DMS 273 (cell line): ENCODE results near the gene TMEM44.
"Not testable (repeated sequence)": the region's sequence is repeated elsewhere in the genome, so short reads cannot be mapped to it uniquely, and the experiment has no call there.

Source experiments
- DNase-seq: peaks from one replicate; lab custom pipeline; 2025; ENCODE audit not compliant: unreplicated experiment; lab: John Stamatoyannopoulos, UW

The TMEM44 gene

DNA sequence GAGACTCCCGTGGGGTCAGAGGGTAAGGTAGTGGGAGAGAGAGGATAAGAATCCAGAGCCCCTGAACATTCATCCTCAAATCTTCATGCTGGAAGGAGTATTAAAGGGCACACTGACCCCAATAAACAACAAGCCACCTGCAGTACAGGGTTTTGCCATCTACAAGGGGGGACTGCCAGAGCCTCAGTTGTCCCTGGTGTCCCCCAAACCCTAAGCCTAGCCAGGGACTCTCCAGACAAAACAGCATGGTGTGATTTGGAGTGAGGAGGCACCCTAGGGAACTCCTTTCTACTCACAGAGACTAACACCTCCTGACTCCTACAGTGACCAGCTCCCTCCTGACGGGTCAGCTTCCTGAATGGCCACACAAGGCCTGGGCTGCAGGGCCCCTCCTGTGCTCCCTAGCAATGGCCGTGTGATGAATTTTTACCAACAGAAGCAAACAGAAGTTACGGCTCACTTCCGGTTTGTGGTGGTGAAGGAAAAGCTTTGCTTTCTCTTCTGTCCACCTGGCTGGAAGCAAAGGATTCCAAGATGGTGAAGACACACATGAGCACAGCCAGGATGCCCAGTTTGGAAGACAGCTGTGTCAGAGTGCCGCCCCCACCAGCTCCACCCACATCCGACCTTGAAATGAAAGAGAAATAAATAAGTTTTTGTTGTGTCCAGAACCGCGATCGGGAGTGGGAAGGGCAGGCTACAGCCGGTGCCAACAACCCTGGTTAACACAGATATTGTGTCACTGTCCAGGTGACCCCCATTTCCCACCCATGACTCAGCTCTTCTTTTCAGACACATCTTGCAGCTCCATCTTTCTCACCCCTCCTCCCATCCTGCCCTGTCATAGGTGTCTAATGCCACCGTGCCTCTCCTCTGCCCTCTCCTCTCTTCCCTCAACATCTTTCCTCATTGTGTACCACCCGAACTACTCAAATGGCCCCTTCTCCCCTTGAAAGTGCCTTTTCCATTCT lies 76.8 kb downstream of the TMEM44 start:
- no peak for DNase-seq

GRCh38 chr3:194555175-194556062 lies 77.8 kb downstream of the TMEM44 start:
- DNase-seq = no peak

DNA sequence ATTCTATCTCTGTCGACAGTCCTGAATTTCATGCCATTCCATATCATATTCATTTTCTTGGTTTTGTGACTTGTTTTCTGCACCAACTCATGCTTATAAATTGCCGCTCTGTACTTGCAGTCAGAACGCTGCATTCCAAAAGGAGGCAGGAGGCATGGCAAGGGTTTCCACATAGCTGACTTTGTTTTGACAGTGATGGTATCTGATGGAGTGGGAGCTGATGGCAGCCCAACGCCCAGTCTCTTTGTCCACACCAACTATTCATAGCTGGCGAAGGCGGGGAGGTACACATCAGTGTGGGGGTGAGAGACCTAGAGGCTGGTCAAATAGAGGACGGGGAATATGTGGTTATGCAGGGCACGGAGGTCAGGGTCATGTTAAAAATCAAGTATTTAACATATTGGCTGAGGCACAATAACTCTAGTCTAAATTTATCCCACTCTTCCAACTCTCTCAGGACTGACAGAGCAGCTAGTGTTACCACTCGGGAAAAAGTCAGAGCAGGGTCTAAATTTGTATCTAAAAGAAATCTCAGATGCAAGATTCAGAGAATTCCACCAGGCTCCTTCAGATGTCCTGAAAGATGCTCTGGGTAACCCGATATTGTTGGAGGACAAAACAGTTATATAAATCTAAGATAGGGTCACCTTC lies 78.6 kb downstream of the TMEM44 start:
- DNase-seq = no peak

GRCh38 chr3:194552327-194552949 lies 80.8 kb downstream of the TMEM44 start:
- no peak for DNase-seq

DNA sequence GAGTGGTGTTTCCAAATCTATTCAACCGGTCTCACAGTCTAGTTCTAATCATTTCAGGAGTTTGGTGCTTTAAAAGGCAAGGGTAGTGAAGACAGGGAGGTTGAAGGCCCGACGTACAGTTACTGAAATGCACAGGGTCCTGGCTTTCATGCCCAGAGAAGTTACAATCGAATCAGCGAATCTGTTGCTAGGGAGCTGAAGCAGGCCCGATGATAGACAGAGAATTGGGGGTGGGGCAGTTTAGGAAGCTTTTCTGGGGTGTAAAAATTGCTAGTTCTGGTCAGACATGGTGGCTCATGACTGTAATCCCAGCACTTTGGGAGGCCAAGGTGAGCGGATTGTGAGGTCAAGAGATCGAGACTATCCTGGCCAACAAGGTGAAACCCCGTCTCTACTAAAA lies 83.4 kb downstream of the TMEM44 start:
- DNase-seq = no peak

DNA sequence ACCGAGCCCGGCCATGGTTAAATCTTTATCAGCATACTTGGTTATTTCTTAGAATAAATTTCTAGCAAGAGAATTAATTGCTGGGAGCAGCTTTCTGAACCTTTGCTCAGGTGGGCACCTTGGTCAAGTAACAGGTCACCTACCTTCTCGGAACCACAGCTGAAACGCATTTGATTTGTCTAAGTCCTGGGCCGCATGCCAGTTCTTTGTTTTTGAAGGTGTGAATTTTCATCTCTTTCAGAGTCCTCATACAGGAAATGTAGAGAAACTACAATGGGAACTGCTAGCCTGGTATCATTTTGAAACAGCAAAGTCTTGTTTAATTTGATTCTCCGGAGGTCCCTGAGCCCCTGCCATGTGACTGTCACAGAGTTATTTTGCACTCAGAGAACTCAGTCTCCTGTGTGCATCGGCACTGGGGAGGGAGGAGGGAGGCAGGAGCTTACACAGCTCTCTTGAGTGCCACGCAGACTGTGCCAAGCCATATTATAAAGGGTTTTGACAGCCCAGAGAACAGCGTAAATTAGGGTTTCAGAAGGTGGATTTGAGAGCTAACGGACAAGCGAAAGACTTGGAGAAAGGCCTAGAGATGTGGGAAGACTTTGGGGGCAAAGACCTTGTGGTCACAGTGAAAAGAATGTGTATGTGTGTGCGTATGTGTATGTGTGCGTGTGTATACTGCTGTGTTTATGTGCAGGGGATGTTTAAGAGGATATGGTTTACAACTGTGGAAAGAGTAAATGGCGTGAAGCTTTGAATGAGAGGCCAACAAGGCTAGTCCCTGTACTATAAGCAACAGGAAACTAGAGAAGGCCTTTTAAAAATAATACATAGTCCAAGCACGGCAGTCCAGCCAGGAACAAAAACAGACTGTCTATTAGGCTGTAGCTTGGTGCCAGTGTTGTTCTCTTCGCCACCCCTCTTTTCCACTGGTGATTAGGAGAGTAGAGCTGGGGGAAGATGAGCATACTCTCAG lies 84.6 kb downstream of the TMEM44 start:
- no peak for DNase-seq

DNA sequence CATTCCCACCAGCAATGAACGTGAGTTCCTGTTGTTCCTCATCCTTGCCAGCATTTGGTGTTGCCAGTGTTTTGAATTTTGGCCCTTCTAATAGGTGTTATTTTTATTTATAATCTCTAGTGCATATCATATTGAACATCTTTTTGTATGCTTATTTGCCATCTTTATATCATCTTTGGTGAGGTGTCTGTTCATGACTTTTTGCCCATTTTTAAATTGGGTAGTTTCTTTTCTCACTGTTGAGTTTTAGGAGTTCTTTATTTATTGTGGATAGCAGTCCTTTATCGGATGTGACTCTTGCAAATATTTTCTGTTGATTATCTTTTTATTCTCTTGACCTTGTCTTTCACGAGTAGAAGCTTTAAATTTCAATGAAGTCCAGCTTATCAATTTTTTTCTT lies 86.2 kb downstream of the TMEM44 start:
- no peak for DNase-seq

- DNase-seq = not testable (repeated sequence)
Observed at GRCh38 chr3:194545538-194545937, 87.7 kb downstream of the TMEM44 start.

DNA sequence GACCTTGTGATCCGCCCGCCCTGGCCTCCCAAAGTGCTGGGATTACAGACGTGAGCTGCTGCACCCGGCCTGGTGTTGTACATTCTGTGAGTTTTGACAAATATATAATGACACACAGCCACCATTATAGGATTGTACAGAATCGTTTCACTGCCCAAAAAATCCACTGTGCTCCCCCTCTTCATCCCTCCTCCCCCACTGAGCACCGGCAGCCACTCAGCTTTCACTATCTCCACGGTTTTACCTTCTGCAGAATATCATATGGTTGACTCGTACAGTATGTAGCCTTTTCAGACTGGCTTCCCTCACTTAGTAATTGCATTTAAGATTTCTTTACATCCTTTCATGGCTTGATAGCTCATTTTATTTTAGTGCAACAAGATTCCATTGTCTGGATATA lies 89.7 kb downstream of the TMEM44 start:
- DNase-seq = no peak

GRCh38 chr3:194541483-194541882 lies 91.7 kb downstream of the TMEM44 start:
- DNase-seq = no peak

DNA sequence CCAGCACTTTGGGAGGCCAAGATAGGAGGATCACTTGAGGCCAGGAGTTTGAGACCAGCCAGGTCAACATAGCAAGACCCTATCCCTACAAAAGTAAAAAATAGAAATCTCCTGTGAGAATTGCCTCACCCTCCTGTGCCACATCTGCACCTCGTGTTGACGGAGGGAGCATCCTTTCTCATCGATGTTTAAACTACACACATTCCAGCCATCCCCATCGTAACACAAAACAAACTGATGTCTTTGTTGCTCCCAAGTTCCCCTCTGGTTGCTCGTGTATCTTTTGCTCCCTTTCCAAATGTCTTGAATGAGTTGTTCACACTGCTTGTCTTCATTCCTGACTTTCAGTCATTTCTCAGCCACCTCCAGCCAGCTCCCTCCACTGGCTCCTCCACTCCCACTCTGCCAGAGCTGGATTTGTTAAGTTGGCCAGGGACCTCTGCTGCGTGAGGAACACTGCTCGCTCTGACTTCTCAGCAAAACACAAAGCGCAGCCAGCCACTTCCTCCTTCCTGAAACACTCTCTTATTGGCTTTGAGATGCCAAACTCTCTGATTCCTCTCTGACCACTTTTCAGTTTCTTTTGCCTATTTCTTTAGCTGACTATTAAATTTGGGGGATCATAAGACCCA lies 92.8 kb downstream of the TMEM44 start:
- no peak for DNase-seq

DNA sequence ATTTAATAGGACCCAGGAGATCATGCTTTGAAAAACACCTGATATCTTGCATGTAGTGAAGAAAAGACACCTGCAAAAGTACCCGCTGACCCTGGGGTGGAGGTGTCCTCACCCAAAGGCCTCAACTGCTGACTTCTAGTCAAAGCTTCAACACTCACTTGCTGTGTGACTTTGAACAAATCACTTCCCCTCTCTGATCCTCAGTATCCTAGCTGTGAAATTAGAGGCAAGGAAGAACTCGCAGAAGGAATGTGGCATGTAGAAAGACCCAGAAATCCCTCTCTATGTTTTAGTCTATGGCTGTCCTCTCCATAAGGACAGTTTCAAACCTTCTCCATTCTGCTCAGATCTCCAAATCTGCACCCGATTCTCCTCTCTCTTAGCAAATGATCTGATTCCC lies 93.7 kb downstream of the TMEM44 start:
- DNase-seq = no peak

DNA sequence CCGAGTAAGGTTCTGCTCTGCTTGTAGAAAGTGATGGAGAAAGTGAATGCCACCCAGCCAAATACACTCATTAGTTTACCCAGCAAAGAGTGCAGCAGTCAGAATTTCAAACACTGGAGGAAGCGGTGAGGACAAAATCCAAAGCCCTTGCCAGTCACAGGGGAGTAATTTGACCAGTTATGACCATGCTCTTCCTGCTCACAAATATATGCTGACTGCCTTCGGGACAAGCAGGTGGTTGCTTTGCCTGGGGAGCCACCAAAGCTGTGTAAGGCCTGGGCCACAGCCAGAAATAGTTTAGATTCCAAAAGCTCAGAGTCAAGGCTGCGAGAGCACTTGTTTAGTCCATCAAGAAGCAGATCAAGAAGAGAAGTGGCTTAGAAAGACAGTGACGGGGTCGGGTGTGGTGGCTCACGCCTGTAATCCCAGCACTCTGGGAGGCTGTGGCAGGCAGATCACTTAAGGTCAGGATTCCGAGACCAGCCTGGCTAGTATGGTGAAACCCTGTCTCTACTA lies 95.4 kb downstream of the TMEM44 start:
- peak; percentile 83 for DNase-seq
